ENCODE measurements around the gene CCSAP.

- no peak for TF ChIP-seq CTCF (IDR thresholded peaks at IDR 0.05)
- TF ChIP-seq EP300 (IDR thresholded peaks at IDR 0.05), result no peak
- no peak for TF ChIP-seq POLR2A (IDR thresholded peaks at IDR 0.05)
Measured at GRCh38 chr1:229326601-229327000, 16.2 kb downstream of the CCSAP start.
